ENCODE results near the gene LRRC25. TPM values are rescaled to one million over a fixed set of nuclear protein-coding genes. Genes with fewer than 3 reads are reported as not detected.
"Not testable (repeated sequence)": the region's sequence is repeated elsewhere in the genome, so short reads cannot be mapped to it uniquely, and the experiment has no call there.

LRRC25 gene
- total RNA-seq, 1 experiment from 2014 or later: not detected

DNA sequence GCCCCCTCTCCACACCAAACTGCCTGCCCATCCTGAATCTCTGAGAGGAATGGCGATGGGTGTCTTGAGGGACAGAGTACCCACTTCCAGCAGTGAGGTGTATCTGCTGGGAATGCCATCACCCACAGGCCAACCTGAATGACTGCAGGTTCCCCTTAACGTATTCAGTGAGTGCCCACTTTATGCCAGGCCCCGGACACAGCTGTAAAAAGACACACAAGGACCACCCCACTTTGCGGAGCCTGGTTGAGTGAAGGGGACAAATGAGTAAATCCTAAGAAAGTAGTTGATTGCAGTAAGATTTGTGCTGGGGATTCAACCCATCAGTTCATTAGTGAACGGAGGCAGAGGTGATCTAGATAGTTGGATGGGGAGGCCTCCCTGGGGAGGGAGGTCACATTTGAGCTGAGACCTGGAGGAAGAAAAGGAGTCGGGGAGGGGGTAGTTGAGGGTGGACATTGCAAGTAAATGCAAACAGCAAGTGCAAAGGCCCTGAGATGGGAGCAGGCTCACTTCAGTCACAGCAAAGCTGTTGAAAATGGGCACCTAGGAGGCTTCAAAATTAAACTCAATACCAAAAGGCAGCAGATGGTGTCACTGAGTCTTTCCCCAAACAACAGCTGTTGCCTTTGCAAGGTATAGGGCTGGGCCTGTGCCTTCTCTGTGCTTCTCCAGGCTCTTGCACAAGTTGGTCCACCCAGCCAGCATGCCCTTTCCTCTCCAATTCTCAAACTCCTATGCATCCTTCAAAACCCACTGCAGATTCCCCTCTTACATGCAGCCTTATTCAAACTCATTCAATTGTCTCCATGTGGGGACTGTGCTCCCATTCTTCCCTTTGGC, 7.1 kb downstream of the LRRC25 start:
- in situ Hi-C loops (cut with HindIII; ENCODE audit: low pct_unique_long_range_greater_than_20kb, low sequenced_read_pairs): no loop called here
- DNase-seq (ENCODE audit: low read depth, low spot score): no peak

DNA sequence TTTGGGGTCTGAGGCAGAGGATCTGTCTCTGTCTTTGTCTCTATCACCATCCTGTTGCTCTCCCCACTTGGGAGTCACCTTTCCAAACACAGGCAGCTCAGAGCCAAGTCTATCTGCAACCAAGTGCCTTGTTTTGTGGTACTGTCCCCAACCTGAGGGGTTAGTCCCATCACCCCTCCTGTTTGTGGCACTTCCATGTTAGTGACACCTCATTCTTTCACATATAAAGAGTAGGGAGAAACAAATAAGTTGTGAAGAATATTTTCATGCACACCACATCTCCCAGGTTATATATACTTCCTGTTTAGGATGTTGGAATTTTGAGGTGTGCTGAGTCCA, 7.7 kb downstream of the LRRC25 start:
- in situ Hi-C loops (cut with HindIII; ENCODE audit: low pct_unique_long_range_greater_than_20kb, low sequenced_read_pairs): no loop called here

DNA sequence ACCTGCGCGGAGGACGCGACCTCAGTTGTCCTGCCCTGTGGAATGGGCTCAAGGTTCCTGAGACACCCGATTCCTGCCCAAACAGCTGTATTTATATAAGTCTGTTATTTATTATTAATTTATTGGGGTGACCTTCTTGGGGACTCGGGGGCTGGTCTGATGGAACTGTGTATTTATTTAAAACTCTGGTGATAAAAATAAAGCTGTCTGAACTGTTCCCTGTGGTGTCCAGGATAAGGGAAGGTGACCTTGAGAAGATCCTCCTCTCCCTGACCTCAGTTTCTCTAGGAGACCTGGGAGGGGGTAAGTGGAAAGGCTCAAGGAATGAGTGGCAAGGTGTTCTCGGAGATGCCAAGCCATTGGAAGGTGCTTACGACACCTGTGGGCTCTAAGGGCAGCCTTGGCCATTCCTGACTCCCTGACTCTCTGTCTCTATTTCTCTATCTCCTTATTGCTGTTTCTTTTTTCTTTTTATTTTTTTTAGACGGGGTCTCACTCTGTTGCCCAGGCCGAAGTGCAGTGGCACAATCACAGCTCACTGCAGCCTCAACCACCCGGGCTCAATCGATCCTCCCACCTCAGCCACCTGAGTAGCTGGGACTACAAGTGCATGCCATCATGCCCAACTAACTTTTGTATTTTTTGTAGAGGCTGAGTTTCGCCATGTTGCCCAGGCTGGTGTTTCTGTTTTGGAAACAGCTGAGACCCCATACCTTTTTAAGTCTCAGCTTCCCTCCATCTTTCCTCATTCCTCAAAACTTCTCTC, 8.3 kb downstream of the LRRC25 start:
- in situ Hi-C loops (cut with HindIII; ENCODE audit: low pct_unique_long_range_greater_than_20kb, low sequenced_read_pairs): no loop called here

More for the DNA sequence above, 7.7 kb downstream of the LRRC25 start:
- no peak for DNase-seq (ENCODE audit: low read depth, low spot score)

DNA sequence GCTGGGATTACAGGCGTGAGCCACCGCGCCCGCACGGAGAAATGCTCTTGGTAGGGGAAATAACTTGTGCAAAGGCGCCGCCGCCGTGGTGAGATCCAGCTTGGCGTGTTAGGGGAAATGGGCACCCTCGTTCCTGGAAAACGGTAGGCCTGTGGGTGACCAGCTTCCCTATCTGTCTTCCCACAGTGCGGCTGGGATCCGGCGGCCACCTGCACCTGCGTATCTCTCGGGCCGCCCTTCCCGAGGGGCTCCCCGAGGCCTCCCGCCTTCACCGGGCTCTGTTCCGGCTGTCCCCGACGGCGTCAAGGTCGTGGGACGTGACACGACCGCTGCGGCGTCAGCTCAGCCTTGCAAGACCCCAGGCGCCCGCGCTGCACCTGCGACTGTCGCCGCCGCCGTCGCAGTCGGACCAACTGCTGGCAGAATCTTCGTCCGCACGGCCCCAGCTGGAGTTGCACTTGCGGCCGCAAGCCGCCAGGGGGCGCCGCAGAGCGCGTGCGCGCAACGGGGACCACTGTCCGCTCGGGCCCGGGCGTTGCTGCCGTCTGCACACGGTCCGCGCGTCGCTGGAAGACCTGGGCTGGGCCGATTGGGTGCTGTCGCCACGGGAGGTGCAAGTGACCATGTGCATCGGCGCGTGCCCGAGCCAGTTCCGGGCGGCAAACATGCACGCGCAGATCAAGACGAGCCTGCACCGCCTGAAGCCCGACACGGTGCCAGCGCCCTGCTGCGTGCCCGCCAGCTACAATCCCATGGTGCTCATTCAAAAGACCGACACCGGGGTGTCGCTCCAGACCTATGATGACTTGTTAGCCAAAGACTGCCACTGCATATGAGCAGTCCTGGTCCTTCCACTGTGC, 9.1 kb downstream of the LRRC25 start:
- DNase-seq (ENCODE audit: low read depth, low spot score): peak; percentile 67

More for the DNA sequence above, 8.3 kb downstream of the LRRC25 start:
- DNase-seq (ENCODE audit: low read depth, low spot score): no peak

DNA sequence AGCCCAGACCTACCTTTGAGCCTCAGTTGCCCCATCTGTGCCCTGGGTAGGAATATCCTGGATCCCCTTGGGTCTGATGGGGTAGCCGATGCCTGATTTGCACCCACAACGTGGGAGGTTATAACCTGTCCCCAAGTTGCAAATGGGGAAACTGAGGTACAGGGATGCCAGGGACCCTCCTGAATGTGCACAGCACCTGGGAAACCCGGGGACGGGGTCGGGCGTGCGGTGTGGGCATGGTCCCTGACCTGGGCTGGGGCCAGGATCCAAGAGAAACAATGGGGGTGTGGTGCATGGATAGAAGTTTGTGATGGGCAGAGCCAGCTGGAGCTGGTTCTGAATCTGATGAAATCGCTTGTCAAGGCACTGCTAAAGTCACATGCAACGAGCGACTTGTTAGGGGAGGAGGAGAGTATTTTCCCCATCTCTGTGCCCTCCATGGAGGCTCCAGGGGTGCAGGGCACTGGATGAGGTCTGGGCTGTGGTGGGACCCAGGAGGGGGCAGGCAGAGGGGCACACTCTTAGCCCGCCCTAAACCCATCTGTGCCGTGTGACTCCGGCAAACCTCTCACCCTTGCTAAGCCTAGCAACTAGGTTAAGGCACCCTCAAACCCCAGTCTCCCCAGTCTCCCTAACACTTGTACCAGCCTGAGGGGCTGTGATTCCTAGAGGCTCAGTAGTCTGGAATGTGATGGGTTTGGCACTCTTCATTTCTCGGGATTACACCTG, 10.7 kb downstream of the LRRC25 start:
- in situ Hi-C loops (cut with HindIII; ENCODE audit: low pct_unique_long_range_greater_than_20kb, low sequenced_read_pairs): no loop called here
- peak; percentile 72 for DNase-seq (ENCODE audit: low read depth, low spot score)

More for the DNA sequence above, 9.1 kb downstream of the LRRC25 start:
- in situ Hi-C loops (cut with HindIII; ENCODE audit: low pct_unique_long_range_greater_than_20kb, low sequenced_read_pairs): no loop called here

DNA sequence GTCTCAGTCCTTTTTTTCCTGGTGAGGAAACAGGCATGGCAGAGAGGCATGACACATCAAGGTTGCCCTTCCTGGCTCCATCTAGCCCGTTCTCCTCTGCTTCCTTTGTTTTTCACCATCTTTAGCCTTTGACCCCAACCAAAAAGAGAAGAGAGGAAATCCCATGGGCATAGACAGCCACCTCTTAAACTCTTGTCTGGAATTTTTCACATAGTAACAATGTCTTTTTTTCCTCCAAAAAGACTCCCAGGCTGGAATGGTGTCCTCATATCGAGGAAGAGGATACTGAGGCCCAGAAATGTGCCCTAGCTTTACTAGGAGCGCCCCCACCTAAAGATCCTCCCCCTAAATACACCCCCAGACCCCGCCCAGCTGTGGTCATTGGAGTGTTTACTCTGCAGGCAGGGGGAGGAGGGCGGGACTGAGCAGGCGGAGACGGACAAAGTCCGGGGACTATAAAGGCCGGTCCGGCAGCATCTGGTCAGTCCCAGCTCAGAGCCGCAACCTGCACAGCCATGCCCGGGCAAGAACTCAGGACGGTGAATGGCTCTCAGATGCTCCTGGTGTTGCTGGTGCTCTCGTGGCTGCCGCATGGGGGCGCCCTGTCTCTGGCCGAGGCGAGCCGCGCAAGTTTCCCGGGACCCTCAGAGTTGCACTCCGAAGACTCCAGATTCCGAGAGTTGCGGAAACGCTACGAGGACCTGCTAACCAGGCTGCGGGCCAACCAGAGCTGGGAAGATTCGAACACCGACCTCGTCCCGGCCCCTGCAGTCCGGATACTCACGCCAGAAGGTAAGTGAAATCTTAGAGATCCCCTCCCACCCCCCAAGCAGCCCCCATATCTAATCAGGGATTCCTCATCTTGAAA, 11.5 kb downstream of the LRRC25 start, which contains the start of gene GDF15:
GDF15 (plus strand) TSS at position 484 of the 868 bp plus-strand sequence; CDS start at position 516, 32 bp downstream.
- DNase-seq (ENCODE audit: low read depth, low spot score): peak; percentile 95
- in situ Hi-C loops (cut with HindIII; ENCODE audit: low pct_unique_long_range_greater_than_20kb, low sequenced_read_pairs): no loop called here

DNA sequence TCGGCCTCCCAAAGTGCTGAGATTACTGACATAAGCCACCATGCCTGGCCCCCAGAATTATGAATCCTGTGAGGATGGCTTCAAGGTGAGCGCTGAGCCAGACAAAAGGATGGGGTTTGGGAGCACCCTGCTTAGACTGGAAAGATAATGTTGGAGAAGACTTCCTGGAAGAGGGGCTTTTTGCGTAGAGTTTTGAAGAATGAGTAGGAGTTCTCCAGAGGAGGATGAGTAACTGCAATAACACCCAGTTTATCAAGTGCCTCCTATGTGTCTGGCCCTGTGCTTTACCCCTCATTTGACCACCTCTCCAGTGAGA, 12.1 kb downstream of the LRRC25 start:
- in situ Hi-C loops (cut with HindIII; ENCODE audit: low pct_unique_long_range_greater_than_20kb, low sequenced_read_pairs): no loop called here
- no peak for DNase-seq (ENCODE audit: low read depth, low spot score)

DNA sequence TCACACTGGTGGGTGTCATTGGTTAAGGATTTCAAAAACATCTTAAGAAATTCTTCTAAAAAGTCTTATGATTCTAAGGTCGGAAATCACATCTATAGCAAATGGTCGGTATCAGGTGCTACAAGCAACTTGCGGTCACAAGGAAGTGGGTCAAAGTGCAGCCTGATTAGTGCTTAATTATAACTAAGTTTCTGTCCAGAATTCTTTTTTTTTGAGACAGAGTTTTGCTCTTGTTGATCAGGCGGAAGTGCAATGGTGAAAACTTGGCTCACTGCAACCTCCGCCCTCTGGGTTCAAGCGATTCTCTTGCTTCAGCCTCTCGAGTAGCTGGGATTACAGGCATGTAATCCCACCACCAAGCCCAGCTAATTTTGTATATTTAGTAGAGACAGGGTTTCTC, 12.6 kb downstream of the LRRC25 start:
- no peak for DNase-seq (ENCODE audit: low read depth, low spot score)
- in situ Hi-C loops (cut with HindIII; ENCODE audit: low pct_unique_long_range_greater_than_20kb, low sequenced_read_pairs): no loop called here

DNA sequence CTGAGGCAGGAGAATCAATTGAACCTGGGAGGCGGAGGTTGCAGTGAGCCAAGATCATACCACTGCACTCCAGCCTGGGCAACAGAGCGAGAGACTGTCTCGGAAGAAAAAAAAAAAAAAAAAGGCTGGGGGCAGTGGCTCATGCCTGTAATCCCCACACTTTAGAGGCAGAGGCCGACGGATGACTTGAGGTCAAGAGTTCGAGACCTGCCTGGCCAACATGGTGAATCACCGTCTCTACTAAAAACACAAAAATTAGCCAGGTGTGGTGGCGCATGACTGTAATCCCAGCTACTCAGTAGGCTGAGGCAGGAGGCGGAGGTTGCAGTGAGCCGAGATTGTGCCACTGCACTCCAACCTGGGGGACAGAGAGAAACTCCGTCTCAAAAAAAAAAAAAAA, 13.8 kb downstream of the LRRC25 start:
- in situ Hi-C loops (cut with HindIII; ENCODE audit: low pct_unique_long_range_greater_than_20kb, low sequenced_read_pairs); DNase-seq (ENCODE audit: low read depth, low spot score): not testable (repeated sequence)

DNA sequence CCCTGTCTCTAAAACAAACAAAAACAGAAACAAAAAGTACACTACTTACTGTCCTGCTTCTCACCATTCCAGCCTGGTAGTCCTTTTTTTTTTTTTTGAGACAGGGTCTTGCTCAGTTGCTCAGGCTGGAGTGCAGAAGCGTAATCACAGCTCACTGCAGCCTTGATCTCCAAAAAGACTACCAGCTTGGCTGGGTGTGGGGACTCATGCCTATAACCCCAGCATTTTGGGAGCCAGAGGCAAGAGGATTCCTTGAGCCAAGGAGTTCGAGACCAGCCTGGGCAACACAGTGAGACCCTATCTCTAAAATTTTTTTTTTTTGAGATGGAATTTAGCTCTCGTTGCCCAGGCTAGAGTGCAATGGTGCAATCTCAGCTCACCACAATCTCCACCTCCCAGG, 16.6 kb downstream of the LRRC25 start:
- DNase-seq (ENCODE audit: low read depth, low spot score): no peak
- in situ Hi-C loops (cut with HindIII; ENCODE audit: low pct_unique_long_range_greater_than_20kb, low sequenced_read_pairs): no loop called here

DNA sequence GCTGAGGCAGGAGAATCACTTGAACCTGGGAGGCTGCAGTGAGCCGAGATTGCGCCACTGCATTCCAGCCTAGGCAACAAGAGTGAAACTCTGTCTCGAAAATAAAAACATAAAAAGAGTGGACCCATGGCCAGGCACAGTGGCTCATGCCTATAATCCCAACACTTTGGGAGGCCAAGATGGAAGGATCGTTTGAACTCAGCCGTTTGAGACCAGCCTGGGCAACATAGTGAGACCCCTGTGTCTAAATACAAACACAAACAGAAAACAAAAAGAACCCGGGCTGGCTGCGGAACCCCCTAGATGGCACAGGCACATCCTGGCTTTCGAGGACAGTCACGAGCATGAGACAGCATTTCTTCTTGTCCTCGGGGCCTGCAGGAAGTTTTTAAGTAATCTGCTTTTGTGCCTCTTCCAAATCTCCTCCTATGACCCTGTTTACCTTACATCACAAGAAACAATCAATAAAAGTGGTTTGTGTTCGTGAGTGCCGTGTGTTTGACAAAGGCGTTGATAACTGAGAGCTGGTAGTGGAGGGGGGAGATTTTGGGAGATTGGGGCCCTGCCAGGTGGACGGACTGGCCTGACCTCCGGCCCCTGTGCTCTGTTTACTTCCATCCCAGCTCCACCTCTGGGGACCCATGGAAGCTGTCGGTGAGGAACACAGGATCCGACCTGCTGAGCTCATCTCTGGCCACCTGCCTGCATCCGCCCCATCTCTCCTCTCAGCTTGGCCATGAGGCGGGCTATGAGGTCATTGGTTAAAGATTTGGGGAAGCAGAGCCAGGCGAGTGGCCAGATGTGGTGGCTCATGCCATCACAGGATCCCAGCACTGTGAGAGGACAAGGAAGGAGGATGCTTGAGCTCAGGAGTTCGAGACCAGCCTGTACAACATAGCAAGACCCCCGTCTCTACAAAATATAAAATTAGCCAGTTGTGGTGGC, 17.3 kb downstream of the LRRC25 start:
- in situ Hi-C loops (cut with HindIII; ENCODE audit: low pct_unique_long_range_greater_than_20kb, low sequenced_read_pairs): no loop called here
- DNase-seq (ENCODE audit: low read depth, low spot score): peak; percentile 82

DNA sequence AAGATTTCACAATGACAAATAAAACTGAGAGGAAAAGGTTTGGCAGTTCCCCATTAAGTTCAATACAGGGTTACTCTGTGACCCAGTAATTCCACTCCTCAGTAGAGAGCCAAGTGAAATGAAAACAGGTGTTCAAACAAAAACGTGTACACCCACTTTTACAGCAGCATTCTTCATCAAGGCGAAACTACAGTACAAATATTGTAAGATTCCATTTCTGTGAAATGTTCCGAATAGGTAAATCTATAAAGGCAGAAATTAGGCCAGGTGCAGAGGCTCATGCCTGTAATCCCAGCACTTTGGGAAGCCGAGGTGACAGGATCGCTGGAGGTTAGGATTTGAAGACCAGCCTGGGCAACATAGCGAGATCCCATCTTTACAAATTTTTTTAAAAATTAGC, 20.4 kb downstream of the LRRC25 start:
- DNase-seq (ENCODE audit: low read depth, low spot score): no peak
- in situ Hi-C loops (cut with HindIII; ENCODE audit: low pct_unique_long_range_greater_than_20kb, low sequenced_read_pairs): no loop called here

DNA sequence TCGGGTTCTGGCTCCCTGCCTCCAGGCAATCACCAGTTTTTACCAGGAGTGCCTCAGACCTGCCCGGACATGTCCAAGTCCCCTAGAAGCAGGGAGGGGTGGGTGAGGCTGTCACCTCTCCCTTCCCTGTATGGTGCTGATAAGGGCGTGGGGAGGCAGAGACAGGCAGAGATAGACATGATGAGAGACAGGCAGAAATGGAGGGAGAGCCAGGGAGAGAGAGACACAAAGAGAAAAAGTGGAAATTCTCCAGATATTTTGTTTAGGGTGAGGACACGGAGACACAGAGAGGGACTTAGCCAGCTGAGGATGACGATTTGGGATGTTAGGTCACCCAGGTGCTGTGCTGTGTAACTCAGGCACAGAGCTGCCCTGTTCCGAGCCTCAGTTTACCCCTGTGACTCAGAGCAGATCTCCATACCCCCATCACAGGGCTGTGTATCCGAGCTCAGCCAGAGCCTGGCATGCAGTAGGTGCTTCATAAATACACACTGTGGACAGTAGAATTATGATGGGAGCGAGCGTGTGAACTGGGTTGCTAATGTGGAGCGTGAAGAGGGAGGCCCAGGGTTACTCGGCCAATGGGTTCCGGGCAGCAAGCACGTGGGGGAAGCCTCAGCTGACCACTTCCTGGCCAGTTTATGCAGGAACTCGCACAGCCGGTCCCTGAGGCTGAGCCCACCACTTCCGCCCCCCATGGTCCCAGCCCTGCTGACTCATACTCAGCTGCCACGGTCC, 23.4 kb downstream of the LRRC25 start:
- in situ Hi-C loops (cut with HindIII; ENCODE audit: low pct_unique_long_range_greater_than_20kb, low sequenced_read_pairs): no loop called here
- DNase-seq (ENCODE audit: low read depth, low spot score): peak; percentile 97

DNA sequence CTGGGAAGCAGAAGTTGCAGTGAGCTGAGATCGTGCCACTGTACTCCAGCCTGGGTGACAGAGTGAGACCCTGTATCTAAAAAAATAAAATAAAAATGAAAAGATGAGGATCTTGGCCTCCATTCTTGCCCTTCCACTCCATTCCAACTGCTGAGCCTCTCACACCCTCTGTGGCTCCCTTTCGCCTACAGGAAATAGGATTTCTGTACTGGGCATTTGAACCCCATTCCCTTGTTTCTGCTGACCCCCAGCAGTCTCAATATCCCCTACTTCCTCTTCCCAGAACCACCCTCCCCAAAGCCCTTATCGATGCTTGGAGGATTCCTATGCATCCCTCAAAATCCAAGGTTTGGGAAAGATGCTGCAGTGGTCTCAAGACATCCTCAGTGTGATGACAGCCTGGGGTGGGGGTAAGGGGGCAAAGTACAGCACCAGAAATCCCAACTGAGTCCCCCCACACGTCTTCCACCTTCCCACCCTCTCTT, 24.0 kb downstream of the LRRC25 start:
- in situ Hi-C loops (cut with HindIII; ENCODE audit: low pct_unique_long_range_greater_than_20kb, low sequenced_read_pairs): no loop called here
- no peak for DNase-seq (ENCODE audit: low read depth, low spot score)
